NOMO-1 (cell line): ENCODE results near the gene IL34.

Experiments used
- DNase-seq, 2 experiments: peaks; one replicate each; lab custom pipeline; 2025; ENCODE audit not compliant: unreplicated experiment in 2 of 2; lab: John Stamatoyannopoulos, UW

The IL34 gene

DNA sequence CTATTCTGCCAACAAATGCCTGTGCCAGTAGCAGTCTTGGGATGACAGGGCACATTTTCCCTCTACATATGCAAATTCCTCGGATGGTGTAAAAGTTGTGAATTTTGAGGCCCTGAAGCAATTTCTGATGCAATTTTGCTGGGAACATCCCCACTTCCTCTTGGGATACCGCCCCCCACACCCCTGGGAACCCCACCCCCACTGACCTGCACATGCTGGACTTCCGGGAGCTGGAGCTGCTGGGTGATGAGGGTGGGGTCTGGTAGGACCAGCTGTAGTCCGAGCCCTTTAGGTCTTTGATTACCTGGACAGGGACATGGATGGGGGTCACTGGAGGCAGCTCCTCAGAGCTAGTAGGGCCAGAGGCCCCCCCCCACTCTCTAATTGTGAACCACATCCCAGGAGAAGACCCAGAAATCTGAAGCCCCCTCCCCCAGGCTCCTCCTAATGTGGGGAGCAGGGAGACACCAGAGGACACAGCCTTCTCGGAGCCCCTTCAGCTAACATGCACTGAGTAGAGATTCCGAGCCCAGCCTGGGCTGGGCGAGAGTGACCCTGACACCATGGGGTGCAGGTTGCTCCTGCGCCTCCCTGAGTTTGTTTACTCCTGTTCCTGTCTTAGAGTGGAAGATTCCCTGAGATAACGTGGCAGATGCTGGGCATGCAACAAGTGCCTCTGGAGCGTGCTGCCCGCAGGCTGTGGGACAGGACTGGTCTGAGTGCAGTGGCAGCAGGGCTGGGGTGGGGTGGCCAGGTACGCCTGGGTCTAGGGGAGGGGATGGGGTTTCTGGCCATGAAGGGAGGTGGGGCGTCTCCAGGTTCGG lies 30.5 kb downstream of the IL34 start:
- DNase-seq, result no peak

DNA sequence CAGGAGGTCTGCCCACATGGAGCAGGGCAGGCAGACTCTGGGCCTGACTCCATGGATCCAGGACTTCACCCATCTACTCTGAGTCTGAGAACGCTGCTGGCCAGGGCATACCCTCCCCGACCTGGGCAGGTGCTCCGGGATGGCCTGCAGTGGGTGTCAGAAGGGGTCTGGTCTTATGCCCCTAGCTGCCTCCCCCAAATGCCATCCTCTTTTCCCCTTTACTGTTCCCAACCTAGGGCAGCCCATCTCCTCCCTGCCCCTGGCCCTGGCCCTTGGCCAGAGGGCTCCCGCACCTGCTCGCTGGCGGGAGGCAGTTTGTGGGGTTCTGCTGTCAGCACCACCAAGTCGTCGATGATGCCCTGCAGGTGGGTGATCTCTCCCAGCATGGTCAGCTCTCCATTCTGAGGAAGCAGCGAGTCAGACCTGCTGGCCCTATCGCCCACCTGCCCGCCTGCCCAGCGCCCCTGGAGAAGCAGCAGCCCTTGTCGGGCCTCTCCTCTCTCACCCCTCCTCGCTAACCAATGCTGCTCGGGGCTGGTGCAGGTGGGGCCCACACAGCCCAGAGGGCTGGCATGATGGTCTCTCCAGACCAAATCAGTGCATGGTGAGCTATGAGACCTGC lies 31.3 kb downstream of the IL34 start:
- DNase-seq, result no peak

DNA sequence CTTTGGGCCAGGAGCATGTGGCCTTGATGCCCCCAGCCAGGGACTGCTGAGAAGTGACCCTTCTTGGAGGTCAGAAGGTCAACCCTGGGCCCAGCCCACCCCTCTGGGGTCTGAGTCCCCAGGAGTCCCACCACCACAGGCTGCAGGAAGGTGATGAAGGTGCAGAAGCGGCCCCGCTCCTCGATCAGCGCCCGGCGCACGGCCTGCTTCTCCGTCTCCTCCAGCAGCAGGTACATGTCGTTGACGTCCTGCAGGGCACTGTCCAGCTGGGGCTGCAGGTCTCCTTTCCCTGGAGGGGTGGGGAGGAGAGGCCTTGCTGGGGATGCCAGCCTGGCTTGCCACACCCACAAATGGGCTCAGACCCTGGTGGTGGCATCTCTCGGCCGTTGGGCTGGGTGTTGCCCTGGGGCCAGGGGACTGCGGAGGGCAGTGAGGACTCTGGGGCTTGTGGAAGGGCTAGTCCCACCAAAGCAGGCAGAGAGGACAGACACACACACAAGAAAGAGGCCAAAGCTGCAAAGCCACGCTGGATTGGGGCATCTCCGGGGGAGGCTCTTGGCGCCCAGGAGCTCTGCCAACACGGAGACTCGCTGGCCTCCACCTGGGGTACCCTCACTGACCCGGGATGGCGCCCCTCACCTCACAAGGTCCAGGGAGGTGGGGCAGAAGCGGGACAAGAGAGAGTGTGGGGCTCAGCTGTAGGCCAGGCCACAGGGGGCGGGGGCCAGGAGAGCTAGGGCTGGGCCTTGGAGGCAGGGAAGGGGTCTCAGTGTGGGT lies 31.9 kb downstream of the IL34 start:
- no peak for DNase-seq

DNA sequence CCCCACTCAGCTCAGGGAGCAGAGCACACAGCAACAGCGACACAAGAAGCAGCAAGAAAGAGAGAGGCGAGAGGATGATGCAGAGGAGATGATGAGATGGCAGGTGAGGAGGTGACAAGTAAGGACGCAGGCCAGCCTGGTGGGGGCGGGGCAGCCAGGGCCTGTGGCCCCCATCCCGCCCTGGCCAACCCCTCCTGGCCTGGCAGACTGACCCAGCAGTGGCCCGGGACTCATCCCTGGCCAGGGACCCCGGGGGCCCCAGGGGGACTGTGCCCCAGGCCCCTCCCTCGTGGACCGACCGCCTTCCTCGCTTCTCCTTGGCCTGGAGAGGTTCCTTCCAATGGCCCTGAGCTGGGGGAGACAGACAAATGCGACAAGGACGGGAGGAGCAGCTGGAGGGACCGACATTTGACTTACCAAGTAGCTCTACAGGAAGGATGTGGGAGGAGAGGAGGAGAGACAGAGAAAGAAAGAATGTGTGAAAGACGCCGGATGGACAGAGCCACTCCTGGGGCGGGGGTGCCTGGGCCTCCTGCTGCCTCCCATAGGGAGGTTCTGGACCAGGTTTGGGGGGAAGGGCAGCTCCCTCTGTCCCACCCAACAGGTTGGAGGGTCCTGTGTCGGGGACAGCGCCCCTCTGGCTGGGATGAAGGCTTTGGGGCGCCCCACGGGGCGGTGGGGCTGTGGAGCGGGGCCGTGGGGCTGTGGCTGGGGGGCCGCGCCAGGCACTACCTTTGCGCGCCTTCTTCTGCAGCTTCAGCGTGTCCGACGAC lies 32.7 kb downstream of the IL34 start:
- DNase-seq, result no peak

DNA sequence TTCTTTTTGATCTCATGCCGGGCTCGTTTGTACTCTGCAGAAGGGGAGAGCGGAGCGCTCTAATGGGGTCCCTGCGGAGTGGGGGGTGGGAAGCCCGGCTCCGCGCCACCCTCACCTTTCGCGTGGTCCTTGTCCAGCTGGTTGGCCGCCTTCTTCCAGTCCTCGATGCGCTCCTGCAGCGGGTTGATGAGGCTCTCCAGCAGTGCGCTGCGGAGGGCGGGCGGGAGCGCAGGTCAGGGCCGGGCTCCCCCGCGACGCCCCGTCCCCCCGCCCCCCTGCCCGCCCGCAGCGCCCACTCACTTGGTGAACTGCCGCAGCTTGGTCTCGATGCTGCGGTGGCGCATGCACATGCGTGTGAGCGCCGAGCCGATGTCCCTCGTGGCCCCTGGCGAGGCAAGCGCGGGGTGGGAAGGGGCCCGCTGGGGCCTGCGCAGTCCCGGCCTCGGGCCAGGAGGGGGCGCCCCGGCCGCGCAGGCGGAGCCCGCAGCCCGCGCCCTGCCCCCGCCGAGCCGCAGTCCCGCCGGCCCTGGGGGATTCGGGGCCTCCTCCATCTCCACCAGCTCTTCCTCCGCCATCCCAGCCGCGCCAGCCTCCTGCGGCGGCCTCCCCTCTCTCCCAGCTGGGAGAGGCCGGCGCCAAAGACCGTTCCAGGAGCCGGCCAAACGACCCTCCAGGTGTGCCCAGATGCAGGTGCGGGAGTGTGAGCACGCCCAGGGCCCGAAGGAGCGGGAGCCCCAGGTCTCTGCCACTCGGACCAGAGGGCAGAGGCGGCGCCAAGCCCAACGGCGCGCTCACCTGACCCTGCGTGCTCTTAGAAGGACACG lies 33.5 kb downstream of the IL34 start:
- no peak for DNase-seq

DNA sequence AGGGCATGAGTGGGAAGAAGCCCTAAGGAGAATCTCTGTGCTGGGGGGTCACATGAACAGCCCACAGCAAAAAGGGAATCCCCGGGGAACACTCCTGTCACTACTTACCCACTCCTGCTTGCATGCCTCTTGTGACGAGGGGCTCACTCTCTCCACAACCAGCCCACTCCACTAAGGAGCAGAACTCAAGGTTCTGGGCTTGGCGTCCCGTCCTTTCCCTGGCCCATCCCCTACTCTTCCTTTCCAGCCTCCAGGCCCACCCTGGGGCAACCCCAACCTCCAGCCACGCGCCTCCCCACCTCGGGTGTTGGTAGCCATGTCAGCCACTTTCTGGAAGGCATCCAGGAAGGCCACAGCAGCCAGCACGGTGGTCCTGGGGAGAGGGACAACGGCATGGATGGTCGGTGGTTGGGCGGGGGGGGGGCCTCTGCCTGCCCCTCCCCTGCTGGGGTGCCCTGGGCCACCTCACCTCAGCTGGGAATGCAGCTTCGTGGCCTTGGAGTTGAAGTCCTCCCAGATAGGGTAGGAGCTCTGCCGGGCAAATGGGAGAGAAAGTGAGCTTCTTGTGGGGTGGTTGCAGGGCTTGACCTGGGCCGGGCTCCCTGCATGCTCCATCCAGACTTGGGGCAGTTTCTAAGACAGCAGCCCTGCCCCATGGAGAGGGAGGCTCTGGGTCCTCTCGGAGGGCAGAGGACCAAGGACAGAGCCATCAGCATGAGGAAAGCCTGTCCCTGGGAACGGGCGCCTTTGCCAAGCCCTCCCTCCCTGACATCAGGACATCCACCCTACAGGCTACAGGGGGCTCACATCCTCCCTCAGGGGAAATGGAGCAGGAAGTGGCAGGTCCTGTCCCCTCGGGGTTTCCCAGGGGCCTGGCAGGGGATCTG lies 34.4 kb downstream of the IL34 start:
- no peak for DNase-seq

DNA sequence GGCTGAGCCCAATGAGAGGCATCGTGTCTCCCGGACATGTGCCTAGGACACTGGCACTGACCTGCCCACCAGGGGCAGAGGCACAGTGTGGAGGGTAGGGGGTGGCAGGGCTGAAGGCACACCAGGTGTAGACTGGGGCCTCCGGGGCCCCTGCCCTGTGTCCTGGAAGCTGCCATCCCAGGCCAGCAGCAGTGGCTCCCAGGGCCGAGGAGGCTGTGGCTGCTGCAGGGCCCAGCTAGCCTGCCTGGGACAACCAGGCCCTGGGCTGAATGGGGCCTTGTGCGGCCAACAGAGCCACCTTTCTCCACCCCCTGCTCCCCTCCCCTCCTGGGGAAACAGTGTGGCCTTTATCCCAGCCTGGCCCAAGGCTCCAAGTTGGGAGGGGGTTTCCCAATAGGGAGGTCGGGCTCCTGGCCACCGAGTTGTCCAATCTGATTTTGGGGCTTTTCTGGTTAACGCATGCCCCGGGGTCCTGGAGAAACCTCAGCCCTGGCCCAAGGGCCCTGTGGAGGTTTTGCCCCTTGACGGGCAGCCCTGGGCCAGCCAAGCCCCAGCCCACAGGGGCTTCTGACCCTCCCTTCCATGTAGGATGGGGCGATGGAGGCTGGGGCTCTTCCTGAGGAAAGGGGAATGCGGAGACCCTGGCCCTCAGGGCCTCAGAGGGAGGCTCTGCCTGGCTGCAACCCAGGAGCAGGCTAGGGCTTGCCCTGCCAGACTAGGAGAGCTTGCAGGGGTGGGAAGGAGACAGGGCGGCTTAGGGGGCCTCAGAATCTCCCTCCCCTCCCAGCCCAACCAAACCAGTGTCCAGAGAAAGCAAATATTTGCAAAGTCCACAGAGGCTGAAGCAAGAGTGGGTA lies 35.3 kb downstream of the IL34 start:
- DNase-seq, result no peak

DNA sequence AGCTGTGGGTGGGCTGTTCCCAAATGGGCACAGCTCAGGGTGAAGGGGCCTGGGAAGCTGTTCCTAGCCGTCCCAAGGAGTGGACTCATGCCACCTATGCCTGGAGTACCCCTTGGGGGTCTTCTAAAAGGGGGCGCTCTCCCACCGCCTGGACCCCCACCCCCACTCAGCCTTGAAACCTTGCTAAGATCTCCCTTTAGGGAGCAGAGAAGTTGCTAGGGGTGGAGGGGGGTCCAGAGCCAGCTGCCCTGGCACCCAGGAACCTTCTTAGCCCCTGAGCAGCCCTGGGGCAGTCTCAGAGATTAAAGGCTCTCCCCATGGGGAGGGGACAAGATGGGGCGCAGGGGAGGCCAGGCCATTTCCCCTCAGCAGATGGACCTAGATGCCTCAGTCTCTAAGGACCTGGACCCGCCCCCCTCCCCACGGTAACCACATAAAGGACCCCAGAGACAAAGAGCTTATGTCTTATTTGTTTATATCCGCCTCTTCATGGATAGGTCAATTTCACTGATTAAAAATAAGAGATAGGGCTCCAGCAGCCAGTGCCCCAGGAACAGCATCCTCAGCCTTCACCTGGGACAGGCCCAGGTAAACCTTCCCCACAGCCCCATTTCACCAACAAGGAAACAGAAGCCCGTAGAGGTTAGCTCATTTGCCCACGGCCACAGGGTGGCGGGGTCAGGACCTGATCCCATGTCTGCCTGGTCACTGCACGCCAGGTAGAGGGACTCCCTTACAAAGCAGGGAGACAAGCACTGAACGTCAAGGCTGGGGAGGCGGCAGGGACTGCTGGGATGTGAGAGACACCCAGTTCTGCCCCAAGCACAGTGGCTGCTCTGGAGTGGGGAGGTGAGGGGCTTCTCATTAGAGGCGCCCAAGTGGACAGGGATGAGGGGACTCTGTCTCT lies 36.1 kb downstream of the IL34 start:
- no peak for DNase-seq

DNA sequence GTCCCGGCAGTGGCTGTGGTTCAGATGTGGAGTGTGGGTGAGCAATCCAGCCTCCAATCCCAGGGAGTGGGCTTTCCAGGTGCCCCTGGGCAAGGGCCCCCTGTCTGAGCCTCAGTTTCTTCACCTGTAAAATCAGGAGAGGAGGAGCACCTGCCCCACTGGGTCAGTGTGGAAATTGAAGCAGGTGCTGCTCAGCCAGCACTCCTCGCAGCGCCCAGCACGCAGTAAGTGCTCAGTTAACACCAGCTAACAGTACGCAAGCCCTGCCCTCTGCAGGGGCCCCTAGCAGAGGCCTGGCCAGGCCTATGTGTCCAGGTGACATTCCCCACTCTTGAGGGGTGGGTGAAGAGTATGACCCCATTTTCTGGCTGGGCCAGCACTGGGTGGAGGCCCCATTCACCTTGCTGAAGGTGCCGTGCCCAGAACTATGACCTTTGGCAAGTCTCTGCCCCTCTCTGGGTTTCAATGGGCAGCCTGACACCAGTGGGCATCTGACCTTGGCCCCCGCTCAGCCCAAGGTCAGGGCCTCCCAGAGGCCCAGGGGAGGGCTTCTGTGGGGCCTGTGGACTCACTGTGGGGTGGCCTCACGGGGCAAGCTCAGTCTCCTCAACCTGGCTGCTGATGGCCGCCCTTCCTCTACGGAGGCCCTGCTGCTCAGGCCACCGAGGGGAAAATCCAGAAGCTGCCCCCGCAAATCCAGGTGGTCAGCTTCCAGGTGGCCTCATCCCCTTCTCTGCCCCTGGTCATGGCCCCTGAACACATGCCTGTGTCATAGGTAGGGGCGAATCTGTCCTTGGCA lies 37.0 kb downstream of the IL34 start:
- no peak for DNase-seq

DNA sequence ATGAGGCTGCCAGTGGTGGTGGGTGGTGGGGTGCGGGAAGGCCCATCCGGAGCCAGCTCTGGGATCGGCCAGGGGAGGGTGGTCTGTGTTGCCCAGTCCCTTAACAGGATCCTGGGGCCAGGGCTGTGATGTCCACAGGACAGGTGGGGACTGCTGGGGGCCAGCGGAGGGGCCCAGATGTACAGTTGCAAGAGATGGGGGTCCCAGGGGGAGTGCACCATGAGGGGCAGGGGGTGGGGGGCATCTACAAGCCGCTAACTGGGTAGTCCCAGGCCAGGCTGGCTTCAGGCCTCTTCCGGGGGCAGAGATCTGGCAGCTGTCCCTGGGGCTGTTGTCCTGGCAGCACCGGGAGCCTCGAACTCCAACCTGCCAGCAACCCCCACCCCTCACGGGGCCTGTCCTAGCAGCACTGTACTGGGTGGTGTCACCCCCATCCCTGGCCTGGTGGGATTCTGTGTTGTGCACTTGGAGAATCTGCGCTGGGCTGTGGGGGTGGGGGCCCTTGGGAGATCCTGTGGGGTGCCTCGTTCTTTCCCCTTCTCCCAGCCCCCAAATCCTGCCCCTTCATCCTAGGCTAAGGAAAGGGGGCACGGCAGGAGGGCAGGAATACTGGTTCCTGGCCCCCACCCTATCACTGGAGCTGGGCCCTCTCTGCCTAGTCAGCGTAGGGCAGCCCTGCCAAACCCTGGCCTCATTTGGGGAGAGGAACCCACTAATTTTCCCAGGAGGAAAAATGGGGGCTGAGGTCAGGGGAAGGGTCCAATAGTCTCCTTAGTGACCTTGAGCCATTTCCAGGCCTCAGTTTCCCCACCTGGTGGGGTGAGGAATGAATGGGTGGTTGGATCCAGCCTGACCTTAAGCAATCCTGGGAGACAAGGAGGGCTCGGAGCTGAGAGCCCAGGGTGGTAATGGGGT lies 38.0 kb downstream of the IL34 start:
- no peak for DNase-seq

DNA sequence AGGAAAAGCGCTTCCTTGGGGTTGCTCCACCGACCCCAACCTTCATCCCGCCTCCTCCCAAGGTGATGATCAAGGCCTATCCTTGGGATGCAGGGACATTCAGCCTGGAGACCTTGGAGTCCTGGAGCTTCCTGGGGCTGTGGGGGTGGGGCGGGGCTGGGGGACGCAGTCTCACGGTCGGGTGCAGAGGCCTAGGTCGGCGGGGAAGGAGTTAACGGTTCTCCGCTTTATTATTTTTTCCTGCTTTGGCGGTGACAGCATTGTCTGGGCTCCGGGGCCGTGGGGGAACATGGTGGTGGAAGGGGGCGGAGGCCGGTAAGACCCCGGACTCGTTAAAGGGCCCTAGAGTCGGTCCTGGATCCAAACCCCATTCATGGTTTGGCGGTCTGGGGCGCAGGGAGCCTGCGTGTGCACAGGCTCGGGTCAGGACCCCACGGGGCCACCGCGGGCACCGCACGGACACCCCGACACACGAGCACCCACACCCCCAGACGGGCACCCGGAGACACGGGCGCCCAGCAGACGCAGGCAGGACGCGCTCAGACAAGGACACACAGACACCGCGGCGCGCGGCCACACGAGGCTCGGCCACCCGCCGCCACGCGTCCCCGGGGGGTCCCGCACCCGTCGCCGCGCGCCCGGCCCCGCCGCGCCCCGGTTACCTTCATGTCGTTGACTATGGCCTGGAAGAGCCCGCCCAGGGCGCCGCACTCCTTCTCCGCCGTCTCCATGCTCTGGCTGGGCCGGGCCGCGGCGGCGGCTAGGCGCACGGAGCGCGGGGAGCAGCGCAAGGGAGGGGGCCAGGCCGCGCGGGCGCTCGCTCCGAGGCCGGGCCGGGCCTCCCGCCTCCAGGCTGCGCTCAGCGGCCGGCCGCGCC lies 38.9 kb downstream of the IL34 start:
- peak in 1 of 2 experiments; percentile 7 for DNase-seq

DNA sequence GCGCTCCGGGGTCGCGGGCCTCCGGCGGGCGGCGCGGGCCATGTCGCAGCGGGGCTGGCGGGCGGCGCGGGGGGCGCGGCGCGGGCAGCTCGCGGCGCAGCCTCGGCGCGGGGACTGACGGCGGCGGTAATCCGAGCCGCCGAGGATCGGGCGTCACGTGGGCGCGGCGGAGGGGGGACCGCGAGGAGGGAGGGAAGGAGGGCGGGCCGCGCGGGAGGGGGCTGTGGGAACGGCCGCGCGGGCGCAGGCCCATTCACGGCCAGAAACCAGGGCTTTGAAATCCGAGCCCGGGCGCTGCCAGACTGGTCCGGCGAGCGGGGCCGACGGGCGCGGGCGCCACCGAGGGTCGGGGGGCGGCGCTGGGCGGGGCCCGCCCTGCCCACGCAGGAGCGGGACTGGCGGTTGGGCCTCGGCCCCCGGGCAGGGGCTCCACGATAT lies 39.6 kb downstream of the IL34 start, which contains the start of gene MTSS2:
Gene MTSS2, minus strand, starts transcription at position 116 of the 438 bp plus-strand sequence. CDS start 262 bp downstream, outside the sequence.
- no peak for DNase-seq

DNA sequence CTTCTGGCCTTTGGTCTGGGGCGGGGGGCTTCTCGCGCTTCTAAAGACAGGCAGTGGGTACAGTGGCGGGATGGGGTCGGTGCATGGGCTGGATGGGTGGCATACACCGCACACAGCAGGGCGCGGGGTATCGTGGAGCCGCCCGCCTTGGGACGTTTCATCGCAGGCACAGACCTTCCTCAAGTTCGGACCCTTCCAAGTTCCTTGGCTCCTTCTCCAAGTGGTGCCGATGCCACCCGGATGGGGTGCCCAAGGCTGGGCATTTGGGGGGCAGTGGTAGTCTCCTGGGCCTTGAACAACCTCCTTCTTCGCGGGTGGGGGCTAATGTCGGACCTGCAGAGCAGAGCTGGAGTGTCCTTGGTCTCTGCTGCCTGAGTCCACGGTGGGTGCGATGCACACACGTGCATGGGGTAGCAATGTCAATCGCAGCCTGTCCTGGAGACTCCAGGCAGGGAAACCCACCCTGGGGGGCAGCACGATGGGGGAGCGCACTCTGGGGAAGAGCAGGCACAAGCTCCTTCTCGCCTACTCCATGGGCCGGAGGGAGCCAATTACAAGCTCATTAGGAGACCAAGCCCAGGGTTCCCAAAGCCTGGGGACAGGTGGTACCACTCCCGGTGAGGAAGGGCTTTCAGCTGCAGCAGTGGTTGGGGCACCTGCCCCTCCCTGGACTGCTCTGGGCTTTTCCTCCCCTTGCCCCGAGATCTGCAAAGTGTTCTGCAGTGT lies 40.2 kb downstream of the IL34 start:
- no peak for DNase-seq
